Measurements from ENCODE around the gene ARHGAP31. TPM values are rescaled to one million over a fixed set of nuclear protein-coding genes. Genes with fewer than 3 reads are reported as not detected.

Gene ARHGAP31
- total and polyA plus RNA-seq, 7 donors, result 1.9 to 13.2 (median 5.3) TPM

GRCh38 chr3:119297169-119297568 is 3.0 kb downstream of the ARHGAP31 start:
- Histone ChIP-seq H3K27ac (no peak overlapping the region), H3K27me3 (ENCODE audit: insufficient read depth in 3 of 3, low read length in 2 of 3) (no peaks in the 10 kb centered on the region), H3K36me3 (ENCODE audit: insufficient read depth in 1 of 2, low read depth in 1 of 2) (no peaks in the 10 kb centered on the region), H3K4me1 (peaks cover 7% of the 10 kb centered on the region), H3K4me3 (peak overlapping the region; percentile 88), H3K9me3 (no peaks in the 10 kb centered on the region)
- TF ChIP-seq CTCF (IDR thresholded peaks at IDR 0.05), result no peak
- DNase-seq, result peak in 1 of 2 donors; percentile 41
- ATAC-seq, result no peak
- intact Hi-C loops (cut with DNase I), result no loop called here

GRCh38 chr3:119298565-119298941 is 4.4 kb downstream of the ARHGAP31 start:
- TF ChIP-seq CTCF (IDR thresholded peaks at IDR 0.05), result no peak
- no peak for ATAC-seq
- intact Hi-C loops (cut with DNase I), result no loop called here
- no peak for DNase-seq
- Histone ChIP-seq H3K36me3 (ENCODE audit: insufficient read depth in 1 of 2, low read depth in 1 of 2) (no peaks in the 10 kb centered on the region), H3K9me3 (no peaks in the 10 kb centered on the region), H3K4me3 (no peak overlapping the region), H3K4me1 (peaks cover 4% of the 10 kb centered on the region), H3K27ac (no peak overlapping the region), H3K27me3 (ENCODE audit: insufficient read depth in 3 of 3, low read length in 2 of 3) (no peaks in the 10 kb centered on the region)
- WGBS, 3 donors, result 78 to 81% (median 78%) methylated on average over 11 of the region's 11 CpGs

GRCh38 chr3:119300991-119301391 is 6.8 kb downstream of the ARHGAP31 start:
- intact Hi-C loops (cut with DNase I), result no loop called here
- H3K36me3 ChIP-seq (ENCODE audit: insufficient read depth in 1 of 2, low read depth in 1 of 2), result no peaks in the 10 kb centered on the region
- peaks cover 3% of the 10 kb centered on the region for H3K4me1 ChIP-seq
- no peaks in the 10 kb centered on the region for H3K27me3 ChIP-seq (ENCODE audit: insufficient read depth in 3 of 3, low read length in 2 of 3)
- ATAC-seq (no peak), DNase-seq (no peak)
- H3K4me3 ChIP-seq, result no peak overlapping the region
- TF ChIP-seq CTCF (IDR thresholded peaks at IDR 0.05), result no peak
- no peaks in the 10 kb centered on the region for H3K9me3 ChIP-seq
- 61 to 75% (median 62%) methylated on average over 5 of the region's 5 CpGs for WGBS, 3 donors
- no peak overlapping the region for H3K27ac ChIP-seq

GRCh38 chr3:119301662-119302061 is 7.5 kb downstream of the ARHGAP31 start:
- ATAC-seq, result no peak
- no peak for TF ChIP-seq CTCF (IDR thresholded peaks at IDR 0.05)

More at GRCh38 chr3:119301662-119302061, 7.5 kb downstream of the ARHGAP31 start:
- Histone ChIP-seq H3K9me3 (no peaks in the 10 kb centered on the region), H3K4me3 (no peak overlapping the region), H3K27me3 (ENCODE audit: insufficient read depth in 3 of 3, low read length in 2 of 3) (no peaks in the 10 kb centered on the region), H3K36me3 (ENCODE audit: insufficient read depth in 1 of 2, low read depth in 1 of 2) (no peaks in the 10 kb centered on the region), H3K4me1 (peaks cover 3% of the 10 kb centered on the region), H3K27ac (no peak overlapping the region)
- intact Hi-C loops (cut with DNase I), result no loop called here
- no peak for DNase-seq
- WGBS, 3 donors, result 80 to 84% (median 83%) methylated on average over 3 of the region's 3 CpGs
